ENCODE data around the gene ITGB2.

ITGB2 gene

DNA sequence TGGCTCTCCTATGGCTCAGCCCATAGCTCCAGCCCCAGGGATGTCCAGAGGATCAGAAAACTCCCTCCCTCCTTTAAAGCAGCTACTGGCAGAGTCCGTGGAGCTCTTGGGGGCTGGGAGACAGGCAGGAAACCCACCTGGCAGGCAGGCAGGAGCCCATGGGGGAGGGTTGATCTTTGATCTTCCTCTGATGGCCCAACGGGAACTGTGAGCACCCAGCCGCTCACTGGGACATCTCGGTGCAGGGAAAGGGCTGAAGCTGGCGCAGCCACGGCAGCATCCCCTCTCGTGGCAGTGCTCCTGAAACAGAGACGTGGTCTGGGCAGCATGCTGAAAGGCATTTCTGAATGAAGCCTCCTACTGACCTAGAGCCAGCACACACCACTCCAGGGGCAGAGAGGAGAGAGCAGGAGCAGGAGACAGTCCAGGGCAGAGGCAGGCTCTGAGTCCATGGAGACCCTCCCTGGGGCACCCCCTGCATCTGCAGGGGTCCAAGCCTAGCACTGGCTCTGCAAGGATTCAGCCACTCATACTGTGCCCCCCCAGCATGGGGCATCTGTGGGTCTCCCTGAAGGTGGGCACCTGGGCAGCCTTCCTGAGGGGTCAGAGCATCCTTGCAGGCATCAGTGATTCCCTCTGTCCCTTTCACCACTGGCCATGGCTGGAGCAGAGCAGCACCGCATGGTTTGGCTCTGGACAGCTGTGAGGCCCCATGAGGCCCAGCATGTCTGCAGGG is 14.3 kb upstream of the ITGB2 start:
- no peak overlapping the region for H3K9ac ChIP-seq
- H3K36me3 ChIP-seq (ENCODE audit: insufficient read depth) = no peaks in the 10 kb centered on the region
- H3K4me3 ChIP-seq (IDR thresholded peaks at IDR 0.05; ENCODE audit: insufficient read depth, low read depth, low read length) = no peak overlapping the region
- H3K79me2 ChIP-seq (ENCODE audit: insufficient read depth, low read depth) = peaks cover under 1% of the 10 kb centered on the region; the same call in 1 of the 2 replicates
- peaks cover 7% of the 10 kb centered on the region for H3K4me1 ChIP-seq (ENCODE audit: low read depth, poor library complexity, severe bottlenecking)
- no peak overlapping the region for H3K27ac ChIP-seq
- peaks cover 37% of the 10 kb centered on the region; the same call in 1 of the 2 replicates for H3K27me3 ChIP-seq (ENCODE audit: insufficient read depth, low read depth)
- no peaks in the 10 kb centered on the region for H4K20me1 ChIP-seq (ENCODE audit: insufficient read depth)
- no peak overlapping the region for H3K4me2 ChIP-seq
- TF ChIP-seq, protein P1, sequence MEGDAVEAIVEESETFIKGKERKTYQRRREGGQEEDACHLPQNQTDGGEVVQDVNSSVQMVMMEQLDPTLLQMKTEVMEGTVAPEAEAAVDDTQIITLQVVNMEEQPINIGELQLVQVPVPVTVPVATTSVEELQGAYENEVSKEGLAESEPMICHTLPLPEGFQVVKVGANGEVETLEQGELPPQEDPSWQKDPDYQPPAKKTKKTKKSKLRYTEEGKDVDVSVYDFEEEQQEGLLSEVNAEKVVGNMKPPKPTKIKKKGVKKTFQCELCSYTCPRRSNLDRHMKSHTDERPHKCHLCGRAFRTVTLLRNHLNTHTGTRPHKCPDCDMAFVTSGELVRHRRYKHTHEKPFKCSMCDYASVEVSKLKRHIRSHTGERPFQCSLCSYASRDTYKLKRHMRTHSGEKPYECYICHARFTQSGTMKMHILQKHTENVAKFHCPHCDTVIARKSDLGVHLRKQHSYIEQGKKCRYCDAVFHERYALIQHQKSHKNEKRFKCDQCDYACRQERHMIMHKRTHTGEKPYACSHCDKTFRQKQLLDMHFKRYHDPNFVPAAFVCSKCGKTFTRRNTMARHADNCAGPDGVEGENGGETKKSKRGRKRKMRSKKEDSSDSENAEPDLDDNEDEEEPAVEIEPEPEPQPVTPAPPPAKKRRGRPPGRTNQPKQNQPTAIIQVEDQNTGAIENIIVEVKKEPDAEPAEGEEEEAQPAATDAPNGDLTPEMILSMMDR (conservative IDR thresholded peaks at IDR 0.05; ENCODE audit: low read depth, low read length) = no peak
- H2AFZ ChIP-seq (ENCODE audit: low read depth) = no peak overlapping the region

DNA sequence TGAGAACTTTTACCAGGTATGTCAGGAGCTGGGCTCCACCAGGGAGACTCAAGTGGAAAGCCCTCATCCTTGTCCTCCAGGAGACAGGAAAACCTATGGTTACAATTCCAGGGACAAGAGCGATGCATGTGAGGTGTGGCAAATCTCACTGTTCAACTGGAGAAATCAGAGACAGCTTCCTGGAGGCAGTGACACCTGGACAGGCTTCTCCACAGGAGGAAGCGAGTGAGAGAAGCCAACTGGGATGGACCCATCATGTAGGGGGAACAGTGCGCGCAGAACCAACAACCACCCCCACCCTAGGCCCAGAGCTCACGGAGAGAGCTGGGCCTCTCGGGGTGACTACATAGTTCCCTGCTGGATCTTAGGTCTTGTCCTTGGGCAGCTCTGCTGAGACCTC is 13.6 kb upstream of the ITGB2 start:
- no peaks in the 10 kb centered on the region for H3K36me3 ChIP-seq (ENCODE audit: insufficient read depth)
- no peak overlapping the region for H3K27ac ChIP-seq
- H3K4me2 ChIP-seq = no peak overlapping the region
- H3K4me3 ChIP-seq (IDR thresholded peaks at IDR 0.05; ENCODE audit: insufficient read depth, low read depth, low read length) = no peak overlapping the region
- peaks cover 44% of the 10 kb centered on the region for H3K27me3 ChIP-seq (ENCODE audit: insufficient read depth, low read depth)
- H2AFZ ChIP-seq (ENCODE audit: low read depth) = no peak overlapping the region
- no peaks in the 10 kb centered on the region for H3K79me2 ChIP-seq (ENCODE audit: insufficient read depth, low read depth)
- TF ChIP-seq, protein P1 (conservative IDR thresholded peaks at IDR 0.05; ENCODE audit: low read depth, low read length) = no peak
- H3K4me1 ChIP-seq (ENCODE audit: low read depth, poor library complexity, severe bottlenecking) = peaks cover 6% of the 10 kb centered on the region
- no peak overlapping the region for H3K9ac ChIP-seq
- no peaks in the 10 kb centered on the region for H4K20me1 ChIP-seq (ENCODE audit: insufficient read depth)

DNA sequence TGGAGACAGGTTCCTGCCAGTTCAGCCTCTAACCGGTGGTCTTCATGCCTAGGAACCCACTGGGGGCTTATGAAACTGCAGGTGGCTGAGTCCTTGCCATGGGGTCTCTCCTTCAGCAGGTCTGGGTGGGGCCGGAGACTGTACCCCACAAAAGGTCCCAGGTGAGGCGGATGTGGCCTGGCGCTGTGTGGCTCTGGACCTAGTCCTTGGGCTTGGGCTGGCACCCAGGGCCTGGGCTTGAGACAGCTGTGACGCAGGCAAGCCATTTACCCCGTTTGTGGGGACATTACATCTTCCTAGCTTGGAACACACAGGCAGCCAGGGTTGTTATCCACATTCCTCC is 13.2 kb upstream of the ITGB2 start:
- peaks cover 2% of the 10 kb centered on the region for H3K4me1 ChIP-seq (ENCODE audit: low read depth, poor library complexity, severe bottlenecking)
- no peaks in the 10 kb centered on the region for H3K36me3 ChIP-seq (ENCODE audit: insufficient read depth)
- H3K9ac ChIP-seq = no peak overlapping the region
- H3K27me3 ChIP-seq (ENCODE audit: insufficient read depth, low read depth) = peaks cover 48% of the 10 kb centered on the region
- no peaks in the 10 kb centered on the region for H4K20me1 ChIP-seq (ENCODE audit: insufficient read depth)
- H3K4me2 ChIP-seq = no peak overlapping the region
- no peak overlapping the region for H3K4me3 ChIP-seq (IDR thresholded peaks at IDR 0.05; ENCODE audit: insufficient read depth, low read depth, low read length)
- TF ChIP-seq, protein P1 (conservative IDR thresholded peaks at IDR 0.05; ENCODE audit: low read depth, low read length) = no peak
- H3K27ac ChIP-seq = no peak overlapping the region
- no peak overlapping the region for H2AFZ ChIP-seq (ENCODE audit: low read depth)
- no peaks in the 10 kb centered on the region for H3K79me2 ChIP-seq (ENCODE audit: insufficient read depth, low read depth)

DNA sequence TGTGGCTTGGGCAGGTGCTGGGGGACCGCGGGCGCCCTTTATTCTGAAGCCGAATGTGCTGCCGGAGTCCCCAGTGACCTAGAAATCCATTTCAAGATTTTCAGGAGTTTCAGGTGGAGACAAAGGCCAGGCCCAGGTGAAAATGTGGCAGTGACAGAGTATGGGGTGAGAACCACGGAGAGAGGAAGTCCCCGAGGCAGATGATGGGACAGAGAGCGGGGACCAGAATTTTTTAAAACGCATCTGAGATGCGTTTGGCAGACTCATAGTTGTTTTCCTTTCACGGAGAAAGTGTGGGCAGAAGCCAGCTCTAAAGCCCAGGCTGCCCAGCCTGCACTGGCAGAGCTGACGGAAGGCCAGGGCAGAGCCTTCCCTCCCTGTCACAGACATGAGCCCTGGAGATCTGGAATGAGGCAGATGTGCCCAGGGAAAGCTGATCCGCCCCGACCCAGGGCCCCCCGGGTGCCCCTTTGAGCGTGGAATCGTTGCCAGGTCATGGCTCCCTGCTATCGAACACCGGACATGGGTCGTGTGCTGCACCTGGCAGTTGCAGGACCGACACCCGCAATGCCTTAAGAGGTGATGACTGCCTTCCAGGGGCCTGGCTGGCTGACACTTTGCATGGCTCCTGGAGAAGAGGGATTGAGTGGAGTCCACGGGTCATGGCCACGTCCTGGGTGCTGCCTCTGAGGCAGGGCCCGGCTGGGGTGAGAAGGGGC is 12.7 kb upstream of the ITGB2 start:
- TF ChIP-seq, protein P1 (conservative IDR thresholded peaks at IDR 0.05; ENCODE audit: low read depth, low read length) = no peak
- no peaks in the 10 kb centered on the region for H3K36me3 ChIP-seq (ENCODE audit: insufficient read depth)
- no peaks in the 10 kb centered on the region for H3K4me1 ChIP-seq (ENCODE audit: low read depth, poor library complexity, severe bottlenecking)
- H3K4me2 ChIP-seq = no peak overlapping the region
- no peak overlapping the region for H3K27ac ChIP-seq
- H3K79me2 ChIP-seq (ENCODE audit: insufficient read depth, low read depth) = no peaks in the 10 kb centered on the region
- no peak overlapping the region for H2AFZ ChIP-seq (ENCODE audit: low read depth)
- no peaks in the 10 kb centered on the region for H4K20me1 ChIP-seq (ENCODE audit: insufficient read depth)
- no peak overlapping the region for H3K4me3 ChIP-seq (IDR thresholded peaks at IDR 0.05; ENCODE audit: insufficient read depth, low read depth, low read length)
- peaks cover 52% of the 10 kb centered on the region for H3K27me3 ChIP-seq (ENCODE audit: insufficient read depth, low read depth)
- H3K9ac ChIP-seq = no peak overlapping the region

Data from KMS-11 (cell line).